Gastrocnemius medialis (tissue), 4 donors: ENCODE measurements around the gene IL1F10.

ENCODE experiments used
- POLR2A ChIP-seq, 2 donors: fragments of 450-650 bp; IDR thresholded peaks; one replicate each; pipeline ENCODE4 v1.6.1; 2017; ENCODE audit warnings: antibody characterized with exemption in 2 of 2, mild to moderate bottlenecking in 2 of 2, moderate library complexity in 2 of 2
- TF ChIP-seq, protein P1 (sequence below), 5 experiments: fragments of 450-650 bp in 3 of 5; fragments of 200-600 bp in 2 of 5; sonication (generic) in 2 of 5; IDR thresholded peaks in 4 of 5; conservative IDR thresholded peaks in 1 of 5; 1 replicate in 4 of 5; 2 replicates in 1 of 5; pipeline ENCODE4 v1.5.1; 2016 to 2019; ENCODE audit warnings: antibody characterized with exemption in 5 of 5, mild to moderate bottlenecking in 3 of 5, moderate library complexity in 3 of 5

DNA sequence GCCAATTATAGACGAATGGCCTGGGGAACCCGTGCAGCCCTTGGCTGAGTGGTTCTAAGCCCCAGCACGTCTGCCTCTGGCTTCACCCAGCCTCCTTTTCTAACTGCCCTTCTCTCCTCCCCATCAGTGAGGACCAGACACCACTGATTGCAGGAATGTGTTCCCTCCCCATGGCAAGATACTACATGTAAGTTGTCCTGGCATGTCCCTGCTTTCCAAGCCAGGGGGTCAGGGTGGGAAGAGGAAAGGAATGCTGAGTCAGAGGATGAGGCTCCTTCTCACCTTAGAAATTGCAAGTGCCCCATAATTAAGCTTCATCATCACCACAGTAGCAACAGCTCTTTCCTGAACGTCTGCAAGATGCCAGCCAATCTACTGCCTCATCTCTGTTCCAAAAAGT is 4.8 kb downstream of the IL1F10 start:
- TF ChIP-seq, protein P1, sequence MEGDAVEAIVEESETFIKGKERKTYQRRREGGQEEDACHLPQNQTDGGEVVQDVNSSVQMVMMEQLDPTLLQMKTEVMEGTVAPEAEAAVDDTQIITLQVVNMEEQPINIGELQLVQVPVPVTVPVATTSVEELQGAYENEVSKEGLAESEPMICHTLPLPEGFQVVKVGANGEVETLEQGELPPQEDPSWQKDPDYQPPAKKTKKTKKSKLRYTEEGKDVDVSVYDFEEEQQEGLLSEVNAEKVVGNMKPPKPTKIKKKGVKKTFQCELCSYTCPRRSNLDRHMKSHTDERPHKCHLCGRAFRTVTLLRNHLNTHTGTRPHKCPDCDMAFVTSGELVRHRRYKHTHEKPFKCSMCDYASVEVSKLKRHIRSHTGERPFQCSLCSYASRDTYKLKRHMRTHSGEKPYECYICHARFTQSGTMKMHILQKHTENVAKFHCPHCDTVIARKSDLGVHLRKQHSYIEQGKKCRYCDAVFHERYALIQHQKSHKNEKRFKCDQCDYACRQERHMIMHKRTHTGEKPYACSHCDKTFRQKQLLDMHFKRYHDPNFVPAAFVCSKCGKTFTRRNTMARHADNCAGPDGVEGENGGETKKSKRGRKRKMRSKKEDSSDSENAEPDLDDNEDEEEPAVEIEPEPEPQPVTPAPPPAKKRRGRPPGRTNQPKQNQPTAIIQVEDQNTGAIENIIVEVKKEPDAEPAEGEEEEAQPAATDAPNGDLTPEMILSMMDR (IDR thresholded peaks at IDR 0.05 in 4 of 5, conservative IDR thresholded peaks at IDR 0.05 in 1 of 5): no peak
- TF ChIP-seq POLR2A (IDR thresholded peaks at IDR 0.05): no peak
